ENCODE measurements around the gene SUN1.

SUN1 gene

GRCh38 chr7:920351-921070 is 88.2 kb downstream of the SUN1 start:
- no peak for TF ChIP-seq CTCF (IDR thresholded peaks at IDR 0.05)

GRCh38 chr7:921071-921461 is 88.8 kb downstream of the SUN1 start:
- TF ChIP-seq CTCF (IDR thresholded peaks at IDR 0.05): no peak

- no peak for TF ChIP-seq CTCF (IDR thresholded peaks at IDR 0.05)
Observed at GRCh38 chr7:921581-922333, 89.5 kb downstream of the SUN1 start.

GRCh38 chr7:922334-923107 is 90.2 kb downstream of the SUN1 start:
- TF ChIP-seq CTCF (IDR thresholded peaks at IDR 0.05): no peak

GRCh38 chr7:923108-924041 is 91.1 kb downstream of the SUN1 start:
- TF ChIP-seq CTCF (IDR thresholded peaks at IDR 0.05): no peak

Measured in LNCAP (cell line).